Fibroblast of pulmonary artery (primary cell): ENCODE results near the gene RUNDC3A.
"Not testable (repeated sequence)": the region's sequence is repeated elsewhere in the genome, so short reads cannot be mapped to it uniquely, and the experiment has no call there.

Source experiments
- DNase-seq: peaks from one replicate; pipeline ENCODE4 v3.0.0-alpha.2; 2010; ENCODE audit warnings: low read depth
- H3K4me3 ChIP-seq: replicated peaks from 2 replicates; pipeline ENCODE4 v1.5.1; 2011; ENCODE audit warnings: low read depth, mild to moderate bottlenecking, control low read depth, low read length, moderate library complexity
- TF ChIP-seq, protein P1 (sequence below): IDR thresholded peaks from 2 replicates; pipeline ENCODE4 v1.5.1; 2011; ENCODE audit warnings: mild to moderate bottlenecking, control low read depth, low read length, inconsistent platforms; ENCODE audit errors: missing control alignments

RUNDC3A gene

GRCh38 chr17:44334315-44334714 lies 25.9 kb downstream of the RUNDC3A start:
- H3K4me3 ChIP-seq, result no peak overlapping the region
- TF ChIP-seq, protein P1, sequence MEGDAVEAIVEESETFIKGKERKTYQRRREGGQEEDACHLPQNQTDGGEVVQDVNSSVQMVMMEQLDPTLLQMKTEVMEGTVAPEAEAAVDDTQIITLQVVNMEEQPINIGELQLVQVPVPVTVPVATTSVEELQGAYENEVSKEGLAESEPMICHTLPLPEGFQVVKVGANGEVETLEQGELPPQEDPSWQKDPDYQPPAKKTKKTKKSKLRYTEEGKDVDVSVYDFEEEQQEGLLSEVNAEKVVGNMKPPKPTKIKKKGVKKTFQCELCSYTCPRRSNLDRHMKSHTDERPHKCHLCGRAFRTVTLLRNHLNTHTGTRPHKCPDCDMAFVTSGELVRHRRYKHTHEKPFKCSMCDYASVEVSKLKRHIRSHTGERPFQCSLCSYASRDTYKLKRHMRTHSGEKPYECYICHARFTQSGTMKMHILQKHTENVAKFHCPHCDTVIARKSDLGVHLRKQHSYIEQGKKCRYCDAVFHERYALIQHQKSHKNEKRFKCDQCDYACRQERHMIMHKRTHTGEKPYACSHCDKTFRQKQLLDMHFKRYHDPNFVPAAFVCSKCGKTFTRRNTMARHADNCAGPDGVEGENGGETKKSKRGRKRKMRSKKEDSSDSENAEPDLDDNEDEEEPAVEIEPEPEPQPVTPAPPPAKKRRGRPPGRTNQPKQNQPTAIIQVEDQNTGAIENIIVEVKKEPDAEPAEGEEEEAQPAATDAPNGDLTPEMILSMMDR, result no peak
- no peak for DNase-seq

- no peak overlapping the region for H3K4me3 ChIP-seq
- DNase-seq, result no peak
- TF ChIP-seq, protein P1, result no peak
Measured at GRCh38 chr17:44334727-44335126, 26.3 kb downstream of the RUNDC3A start.

GRCh38 chr17:44335564-44335963 lies 27.2 kb downstream of the RUNDC3A start:
- TF ChIP-seq, protein P1, result no peak
- no peak for DNase-seq
- no peak overlapping the region for H3K4me3 ChIP-seq

- TF ChIP-seq, protein P1, result no peak
- DNase-seq, result no peak
Measured at GRCh38 chr17:44335968-44336367, 27.6 kb downstream of the RUNDC3A start.

GRCh38 chr17:44338702-44339101 lies 30.3 kb downstream of the RUNDC3A start:
- no peak for DNase-seq
- H3K4me3 ChIP-seq, result no peak overlapping the region
- TF ChIP-seq, protein P1, result no peak

More at GRCh38 chr17:44335968-44336367, 27.6 kb downstream of the RUNDC3A start:
- H3K4me3 ChIP-seq, result no peak overlapping the region

GRCh38 chr17:44340553-44340952 lies 32.2 kb downstream of the RUNDC3A start:
- not testable (repeated sequence) for DNase-seq, H3K4me3 ChIP-seq

GRCh38 chr17:44343510-44344209 lies 35.3 kb downstream of the RUNDC3A start:
- H3K4me3 ChIP-seq, result no peak overlapping the region
- TF ChIP-seq, protein P1, result no peak
- DNase-seq, result no peak
